Medulla oblongata (tissue), 1 donor: Measurements from ENCODE around the gene CDK12.
A peak's percentile ranks its signal among the peaks of the same experiment; 100 is the strongest.
"Not testable (repeated sequence)": the region's sequence is repeated elsewhere in the genome, so short reads cannot be mapped to it uniquely, and the experiment has no call there.

Experiments used
- DNase-seq: peaks from one replicate; pipeline ENCODE4 v3.0.0-alpha.2; 2015; ENCODE audit errors: extremely low spot score

CDK12 gene

GRCh38 chr17:39461113-39461925 is at the start of gene CDK12:
Gene CDK12, plus strand, starts transcription at chr17:39461486. Its CDS starts 586 bp downstream, at chr17:39462072.
- DNase-seq, result peak; percentile 100

DNA sequence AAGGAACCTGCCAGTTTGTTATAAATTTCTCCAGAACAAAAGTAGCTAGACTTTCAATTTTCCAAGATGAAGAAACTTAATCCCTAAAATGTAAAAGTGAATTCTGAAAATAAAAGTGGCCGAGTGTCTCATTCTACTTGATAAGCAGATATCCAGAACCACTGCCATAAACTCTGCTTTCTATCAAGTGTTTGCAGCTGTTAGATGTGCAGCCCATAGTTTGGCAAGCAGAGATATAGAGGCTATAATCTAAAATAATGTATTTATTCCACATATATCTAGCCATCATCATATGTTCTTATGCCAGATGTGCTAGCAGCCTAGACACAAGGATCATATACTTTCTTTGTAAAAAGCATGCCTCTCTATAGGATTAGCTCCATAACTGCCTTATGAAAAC is 45.1 kb upstream of the CDK12 start:
- no peak for DNase-seq

GRCh38 chr17:39429600-39429999 is 31.7 kb upstream of the CDK12 start:
- DNase-seq, result no peak

- not testable (repeated sequence) for DNase-seq
Observed at GRCh38 chr17:39439868-39440267, 21.4 kb upstream of the CDK12 start.

DNA sequence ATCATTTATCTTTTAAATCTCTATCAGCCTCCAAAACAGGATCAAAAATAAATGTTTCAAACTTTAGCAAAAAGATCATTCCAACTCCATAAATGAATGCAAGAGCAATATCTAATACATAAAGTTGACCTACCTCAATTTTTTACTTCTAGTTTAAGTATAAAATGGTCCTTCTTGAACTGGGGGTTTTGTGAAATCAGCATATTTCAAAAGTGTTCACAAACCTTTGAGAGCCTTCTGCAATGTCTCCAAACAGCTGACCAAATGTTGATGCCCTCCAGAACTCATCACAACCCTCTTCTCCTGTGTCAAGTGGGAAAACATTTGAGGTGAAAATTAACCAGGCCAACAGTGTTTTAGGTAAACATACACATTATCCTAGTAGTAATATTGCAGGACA is 18.0 kb upstream of the CDK12 start:
- no peak for DNase-seq

GRCh38 chr17:39447561-39447960 is 13.7 kb upstream of the CDK12 start:
- DNase-seq, result no peak

DNA sequence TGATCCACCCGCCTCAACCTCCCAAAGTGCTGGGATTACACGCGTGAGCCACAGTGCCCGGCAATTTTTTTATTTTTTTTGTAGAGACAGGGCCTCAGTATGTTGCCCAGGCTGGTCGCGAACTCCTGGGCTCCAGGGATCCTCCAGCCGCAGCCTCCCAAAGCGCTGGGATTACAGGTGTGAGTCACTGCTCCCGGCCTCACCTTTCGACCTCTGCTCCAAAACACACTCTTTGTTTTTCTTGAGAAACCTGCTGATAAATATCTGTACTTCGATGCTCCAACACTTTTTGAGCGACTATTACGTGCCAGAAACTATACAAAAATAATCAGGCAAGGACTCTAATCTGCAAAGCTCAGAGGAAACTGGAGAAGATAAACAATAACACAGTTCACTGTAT is 11.2 kb upstream of the CDK12 start:
- DNase-seq, result no peak

GRCh38 chr17:39450847-39451581 is 10.3 kb upstream of the CDK12 start, which contains the start of gene MED1:
Gene MED1, minus strand, starts transcription at chr17:39451263. Its CDS starts 201 bp downstream, at chr17:39451062.
- peak; percentile 98 for DNase-seq

GRCh38 chr17:39455919-39456318 is 5.4 kb upstream of the CDK12 start:
- no peak for DNase-seq

DNA sequence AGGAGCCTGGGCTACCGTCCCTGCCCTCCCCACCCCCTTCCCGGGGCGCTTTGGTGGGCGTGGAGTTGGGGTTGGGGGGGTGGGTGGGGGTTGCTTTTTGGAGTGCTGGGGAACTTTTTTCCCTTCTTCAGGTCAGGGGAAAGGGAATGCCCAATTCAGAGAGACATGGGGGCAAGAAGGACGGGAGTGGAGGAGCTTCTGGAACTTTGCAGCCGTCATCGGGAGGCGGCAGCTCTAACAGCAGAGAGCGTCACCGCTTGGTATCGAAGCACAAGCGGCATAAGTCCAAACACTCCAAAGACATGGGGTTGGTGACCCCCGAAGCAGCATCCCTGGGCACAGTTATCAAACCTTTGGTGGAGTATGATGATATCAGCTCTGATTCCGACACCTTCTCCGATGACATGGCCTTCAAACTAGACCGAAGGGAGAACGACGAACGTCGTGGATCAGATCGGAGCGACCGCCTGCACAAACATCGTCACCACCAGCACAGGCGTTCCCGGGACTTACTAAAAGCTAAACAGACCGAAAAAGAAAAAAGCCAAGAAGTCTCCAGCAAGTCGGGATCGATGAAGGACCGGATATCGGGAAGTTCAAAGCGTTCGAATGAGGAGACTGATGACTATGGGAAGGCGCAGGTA is 762 bp downstream of the CDK12 start:
- DNase-seq, result peak; percentile 55

- peak; percentile 16 for DNase-seq
Observed at GRCh38 chr17:39462631-39463375, 1.5 kb downstream of the CDK12 start.

DNA sequence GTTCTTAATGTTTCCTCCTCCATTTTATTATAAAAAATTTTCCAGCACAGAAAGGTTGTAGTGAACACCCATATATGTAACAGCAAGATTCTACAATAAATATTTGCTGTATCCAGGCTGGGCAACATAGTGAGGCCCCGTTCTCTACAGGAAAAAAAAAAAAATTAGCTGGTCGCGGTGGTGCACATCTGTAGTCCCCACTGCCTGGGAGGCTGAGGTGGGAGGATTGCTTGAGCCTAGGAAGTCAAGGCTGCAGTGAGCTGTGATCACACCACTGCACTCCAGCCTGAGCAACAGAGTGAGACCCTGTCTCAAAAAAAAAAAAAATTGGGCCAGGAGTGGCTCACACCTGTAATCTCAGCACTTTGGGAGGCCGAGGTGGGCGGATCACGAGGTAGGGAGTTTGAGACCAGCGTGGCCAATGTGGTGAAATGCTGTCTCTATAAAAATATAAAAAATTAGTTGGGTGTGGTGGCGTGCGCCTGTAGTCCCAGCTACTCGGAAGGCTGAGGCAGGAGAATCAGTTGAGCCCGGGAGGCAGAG is 3.4 kb downstream of the CDK12 start:
- DNase-seq, result not testable (repeated sequence)

- DNase-seq, result not testable (repeated sequence)
Observed at GRCh38 chr17:39468610-39469009, 7.3 kb downstream of the CDK12 start.

GRCh38 chr17:39473310-39473709 is 12.0 kb downstream of the CDK12 start:
- no peak for DNase-seq

DNA sequence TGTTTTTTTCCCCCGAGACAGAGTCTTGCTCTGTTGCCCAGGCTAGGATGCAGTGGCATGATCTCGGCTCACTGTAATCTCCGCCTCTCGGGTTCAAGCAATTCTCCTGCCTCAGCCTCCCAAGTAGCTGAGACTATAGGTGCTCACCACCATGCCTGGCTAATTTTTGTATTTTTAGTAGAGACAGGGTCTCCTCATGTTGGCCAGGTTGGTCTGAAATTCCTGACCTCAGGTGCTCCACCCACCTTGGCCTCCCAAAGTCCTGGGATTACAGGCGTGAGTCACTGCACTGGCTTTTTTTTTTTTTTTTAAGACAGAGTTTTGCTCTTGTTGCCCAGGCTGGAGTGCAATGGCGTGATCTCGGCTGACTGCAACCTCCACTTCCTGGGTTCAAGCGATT is 18.3 kb downstream of the CDK12 start:
- not testable (repeated sequence) for DNase-seq

DNA sequence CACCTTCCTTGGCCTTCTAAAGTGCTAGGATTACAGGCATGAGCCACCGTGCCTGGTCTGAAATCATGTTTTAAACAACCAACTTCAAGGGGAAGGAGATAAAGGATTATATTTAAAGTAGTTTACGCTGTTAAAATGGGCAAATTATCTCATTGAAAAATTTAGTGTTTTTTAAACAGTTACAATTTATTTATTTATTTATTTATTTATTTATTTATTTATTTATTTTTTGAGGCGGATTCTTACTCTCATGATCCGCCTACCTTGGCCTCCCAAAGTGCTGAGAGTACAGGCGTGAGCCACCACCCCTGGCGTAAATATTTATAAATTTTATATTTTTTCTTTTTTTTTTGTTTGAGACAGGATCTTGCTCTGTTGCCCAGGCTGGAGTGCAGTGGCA is 22.2 kb downstream of the CDK12 start:
- no peak for DNase-seq

DNA sequence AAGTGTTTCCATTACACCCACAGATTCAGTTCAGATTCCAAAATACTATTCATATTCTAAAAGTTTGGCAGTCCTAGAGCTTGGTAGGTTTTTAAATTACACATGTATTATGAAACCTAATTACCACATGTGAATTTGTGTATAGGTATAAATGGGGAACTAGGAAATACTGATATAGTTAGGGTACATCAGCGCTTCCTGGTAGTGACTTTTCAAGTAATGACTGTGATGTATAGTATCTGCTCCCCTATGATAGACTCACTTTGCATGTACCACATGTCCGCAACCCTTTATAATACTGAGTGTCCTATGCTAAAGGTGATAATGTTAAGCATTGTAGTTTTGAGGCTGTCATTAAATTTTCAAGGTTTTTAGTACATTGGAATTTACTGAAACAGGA is 22.9 kb downstream of the CDK12 start:
- DNase-seq, result no peak

DNA sequence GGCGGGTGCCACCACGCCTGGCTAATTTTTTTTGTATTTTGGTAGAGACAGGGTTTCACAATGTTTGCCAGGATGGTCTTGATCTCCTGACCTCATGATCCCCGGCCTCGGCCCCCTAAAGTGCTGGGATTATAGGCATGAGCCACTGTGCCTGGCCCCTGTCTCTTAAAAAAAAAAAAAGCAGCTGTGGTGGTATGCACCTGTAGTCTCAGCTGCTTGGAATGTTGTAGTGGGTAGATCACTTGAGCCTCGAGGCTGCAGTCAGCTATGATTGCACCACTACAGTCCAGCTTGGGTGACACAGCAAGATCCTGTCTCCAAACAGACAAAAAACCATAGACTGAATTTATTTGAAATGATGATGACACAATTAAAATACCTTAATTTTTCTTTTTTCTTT is 24.3 kb downstream of the CDK12 start:
- DNase-seq, result no peak

- DNase-seq, result no peak
Observed at GRCh38 chr17:39486242-39486641, 25.0 kb downstream of the CDK12 start.

DNA sequence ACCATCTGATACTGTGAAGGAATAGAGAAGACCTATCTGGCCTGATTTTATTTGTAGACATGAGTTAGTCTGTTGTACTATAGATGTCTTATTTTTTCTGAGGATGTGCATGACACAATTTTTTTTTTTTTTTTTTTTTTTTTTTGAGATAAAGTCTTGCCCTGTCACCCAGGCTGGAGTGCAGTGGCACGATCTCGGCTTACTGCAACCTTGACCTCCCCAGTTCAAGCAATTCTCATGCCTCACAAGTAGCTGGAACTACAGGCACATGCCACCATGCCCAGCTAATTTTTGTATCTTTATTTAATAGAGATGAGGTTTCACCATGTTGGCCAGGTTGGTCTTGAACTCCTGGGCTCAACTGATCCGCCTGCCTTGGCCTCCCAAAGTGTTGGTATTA is 26.2 kb downstream of the CDK12 start:
- not testable (repeated sequence) for DNase-seq

GRCh38 chr17:39487946-39488345 is 26.7 kb downstream of the CDK12 start:
- DNase-seq, result no peak
